ENCODE data around the gene KIAA1191. TPM values are rescaled to one million over a fixed set of nuclear protein-coding genes. Genes with fewer than 3 reads are reported as not detected.
A peak's percentile ranks its signal among the peaks of the same experiment; 100 is the strongest.

The KIAA1191 gene
- total RNA-seq, 1 donor from 2014 or later: 109 TPM

- Mint-ChIP-seq H3K4me3 (ENCODE audit: low read depth) (no peak overlapping the region), H3K4me1 (ENCODE audit: low read depth) (peaks cover 9% of the 10 kb centered on the region), H3K9me3 (ENCODE audit: low read depth) (no peaks in the 10 kb centered on the region), H3K27me3 (no peaks in the 10 kb centered on the region), H3K27ac (no peak overlapping the region), H3K36me3 (ENCODE audit: insufficient read depth) (no peaks in the 10 kb centered on the region)
- no peak for TF ChIP-seq CTCF (IDR thresholded peaks at IDR 0.05; ENCODE audit: unreplicated experiment)
- DNase-seq (ENCODE audit: low spot score, unreplicated experiment): no peak
These were observed 31.0 kb upstream of the KIAA1191 start for GRCh38 chr5:176392526-176392925.

- no peaks in the 10 kb centered on the region for H3K36me3 Mint-ChIP-seq (ENCODE audit: insufficient read depth)
- peaks cover 13% of the 10 kb centered on the region for H3K4me1 Mint-ChIP-seq (ENCODE audit: low read depth)
- no peak overlapping the region for H3K27ac Mint-ChIP-seq
- no peak for TF ChIP-seq CTCF (IDR thresholded peaks at IDR 0.05; ENCODE audit: unreplicated experiment)
- DNase-seq (ENCODE audit: low spot score, unreplicated experiment): no peak
- no peaks in the 10 kb centered on the region for H3K27me3 Mint-ChIP-seq
- no peak overlapping the region for H3K4me3 Mint-ChIP-seq (ENCODE audit: low read depth)
- H3K9me3 Mint-ChIP-seq (ENCODE audit: low read depth): no peaks in the 10 kb centered on the region
These were observed 30.4 kb upstream of the KIAA1191 start for GRCh38 chr5:176391999-176392398.

GRCh38 chr5:176391479-176391878, 29.9 kb upstream of the KIAA1191 start:
- no peaks in the 10 kb centered on the region for H3K27me3 Mint-ChIP-seq
- no peaks in the 10 kb centered on the region for H3K9me3 Mint-ChIP-seq (ENCODE audit: low read depth)
- TF ChIP-seq CTCF (IDR thresholded peaks at IDR 0.05; ENCODE audit: unreplicated experiment): no peak
- no peak overlapping the region for H3K27ac Mint-ChIP-seq
- peaks cover 16% of the 10 kb centered on the region for H3K4me1 Mint-ChIP-seq (ENCODE audit: low read depth)
- no peak for DNase-seq (ENCODE audit: low spot score, unreplicated experiment)
- H3K4me3 Mint-ChIP-seq (ENCODE audit: low read depth): no peak overlapping the region
- H3K36me3 Mint-ChIP-seq (ENCODE audit: insufficient read depth): peaks cover 2% of the 10 kb centered on the region

- H3K27ac Mint-ChIP-seq: peak overlapping the region; percentile 100
- peak overlapping the region; percentile 99 for H3K4me3 Mint-ChIP-seq (ENCODE audit: low read depth)
- H3K27me3 Mint-ChIP-seq: no peaks in the 10 kb centered on the region
- no peaks in the 10 kb centered on the region for H3K9me3 Mint-ChIP-seq (ENCODE audit: low read depth)
- TF ChIP-seq CTCF (IDR thresholded peaks at IDR 0.05; ENCODE audit: unreplicated experiment): no peak
- no peak for DNase-seq (ENCODE audit: low spot score, unreplicated experiment)
- H3K36me3 Mint-ChIP-seq (ENCODE audit: insufficient read depth): peaks cover 3% of the 10 kb centered on the region
- H3K4me1 Mint-ChIP-seq (ENCODE audit: low read depth): peaks cover 16% of the 10 kb centered on the region
These were observed 27.9 kb upstream of the KIAA1191 start for GRCh38 chr5:176389135-176390123.

- peak; percentile 90 for DNase-seq (ENCODE audit: low spot score, unreplicated experiment)
- H3K9me3 Mint-ChIP-seq (ENCODE audit: low read depth): no peaks in the 10 kb centered on the region
- H3K4me1 Mint-ChIP-seq (ENCODE audit: low read depth): peaks cover 16% of the 10 kb centered on the region
- H3K36me3 Mint-ChIP-seq (ENCODE audit: insufficient read depth): peaks cover 4% of the 10 kb centered on the region
- peak within 1 kb of the TSS; percentile 100 for H3K27ac Mint-ChIP-seq
- no peaks in the 10 kb centered on the region for H3K27me3 Mint-ChIP-seq
- peak within 1 kb of the TSS; percentile 99 for H3K4me3 Mint-ChIP-seq (ENCODE audit: low read depth)
- no peak for TF ChIP-seq CTCF (IDR thresholded peaks at IDR 0.05; ENCODE audit: unreplicated experiment)
These were observed 27.0 kb upstream of the KIAA1191 start, which contains the start of the genes HIGD2A and NOP16 for GRCh38 chr5:176388444-176389134. HIGD2A (plus strand) TSS chr5:176388751; CDS start chr5:176388820, 69 bp downstream. NOP16 (minus strand) TSS chr5:176388598; CDS start chr5:176388539, 59 bp downstream.

All from progenitor cell of endocrine pancreas (in vitro differentiated cells).